Esophagus squamous epithelium (tissue), 5 donors: ENCODE measurements around the gene GEMIN4. TPM values are rescaled to one million over a fixed set of nuclear protein-coding genes. Genes with fewer than 3 reads are reported as not detected.

Experiments used
- DNase-seq: peaks from one replicate; lab custom pipeline; 2025; lab: John Stamatoyannopoulos, UW
- H3K27ac ChIP-seq, 4 donors: fragments of 200-600 bp; sonication (generic); one replicate each; pipeline ENCODE4 v1.5.1; 2016 to 2019; ENCODE audit warnings: mild to moderate bottlenecking in 1 of 4
- H3K27me3 ChIP-seq, 4 donors: fragments of 200-600 bp; sonication (generic); 1 replicate in 3 of 4; 2 replicates in 1 of 4; pipeline versions ENCODE4 v1.5.1 to v1.6.0; 2017 to 2021; ENCODE audit warnings: antibody characterized with exemption in 1 of 4
- H3K36me3 ChIP-seq, 3 donors: fragments of 200-600 bp; sonication (generic); one replicate each; pipeline ENCODE4 v1.5.1; 2016 to 2019
- H3K4me1 ChIP-seq, 3 donors: fragments of 200-600 bp; sonication (generic); one replicate each; pipeline ENCODE4 v1.5.1; 2017 to 2019
- H3K4me3 ChIP-seq, 4 donors: fragments of 200-600 bp; sonication (generic); 1 replicate in 3 of 4; 2 replicates in 1 of 4; pipeline ENCODE4 v1.5.1; 2016 to 2019; ENCODE audit warnings: mild to moderate bottlenecking in 2 of 4, moderate library complexity in 1 of 4
- H3K9me3 ChIP-seq, 3 donors: fragments of 200-600 bp; sonication (generic); one replicate each; pipeline ENCODE4 v1.5.1; 2016 to 2019
- CTCF ChIP-seq, 6 experiments: fragments of 450-650 bp in 4 of 6; fragments of 200-600 bp in 2 of 6; sonication (generic) in 2 of 6; IDR thresholded peaks; one replicate each; pipeline ENCODE4 v1.5.1; 2016 to 2019; ENCODE audit warnings: antibody characterized with exemption in 6 of 6, mild to moderate bottlenecking in 4 of 6, moderate library complexity in 4 of 6
- POLR2A ChIP-seq, 4 donors: fragments of 450-650 bp; IDR thresholded peaks; one replicate each; pipeline ENCODE4 v1.6.1; 2017; ENCODE audit warnings: antibody characterized with exemption in 4 of 4, mild to moderate bottlenecking in 4 of 4, moderate library complexity in 3 of 4
- WGBS, 2 donors: methylation state at CpG; one replicate each; pipeline ENCODE4 v1.1.5; 2018; 5-methylcytosine and 5-hydroxymethylcytosine counted together
- intact Hi-C: fragments of 100-400 bp; cut with DNase I; formaldehyde crosslinking; loops from one replicate; pipeline ENCODE4 v1.15.0; 2022
- total RNA-seq, 4 donors: library from RNA; depleted of rRNA; stranded (reverse); fragments of >200 nt; gene quantifications; one replicate each; pipeline ENCODE4 v1.1.0, GENCODE V29; 2016
- donor health status: DM: yes; HTN: yes; CAD: no.

GEMIN4 gene
- total RNA-seq, 4 donors from 2014 or later = 16.6 to 33.0 (median 20.1) TPM

- WGBS, 2 donors = 82 to 87% methylated on average over 5 of the region's 5 CpGs
- Histone ChIP-seq H3K36me3 (peaks cover 6 to 60% (median 8%) of the 10 kb centered on the region in 3 donors), H3K4me3 (no peak overlapping the region), H3K4me1 (peaks cover 2 to 15% (median 3%) of the 10 kb centered on the region in 3 donors), H3K9me3 (no peaks in the 10 kb centered on the region), H3K27me3 (no peaks in the 10 kb centered on the region), H3K27ac (no peak overlapping the region)
- DNase-seq = no peak
- intact Hi-C loops = no loop called here
- TF ChIP-seq POLR2A (IDR thresholded peaks at IDR 0.05) (no peak), CTCF (IDR thresholded peaks at IDR 0.05) (no peak)
These were observed 43.9 kb downstream of the GEMIN4 start for GRCh38 chr17:708132-708531.

- Histone ChIP-seq H3K27me3 (no peaks in the 10 kb centered on the region), H3K4me1 (no peaks in the 10 kb centered on the region), H3K36me3 (peaks cover 8 to 79% (median 13%) of the 10 kb centered on the region in 3 donors), H3K4me3 (no peak overlapping the region), H3K9me3 (no peaks in the 10 kb centered on the region), H3K27ac (no peak overlapping the region)
- no peak for TF ChIP-seq POLR2A (IDR thresholded peaks at IDR 0.05)
- TF ChIP-seq CTCF (IDR thresholded peaks at IDR 0.05) = no peak
- DNase-seq = no peak
- intact Hi-C loops = no loop called here
- WGBS, 2 donors = 77 to 80% methylated on average over 6 of the region's 6 CpGs
These were observed 46.2 kb downstream of the GEMIN4 start for GRCh38 chr17:705863-706262.

- WGBS, 2 donors = 80 to 100% methylated on average over 1 of the region's 1 CpG
- Histone ChIP-seq H3K36me3 (peaks cover 8 to 75% (median 13%) of the 10 kb centered on the region in 3 donors), H3K9me3 (no peaks in the 10 kb centered on the region), H3K4me1 (no peaks in the 10 kb centered on the region), H3K27ac (no peak overlapping the region), H3K27me3 (no peaks in the 10 kb centered on the region), H3K4me3 (no peak overlapping the region)
- TF ChIP-seq CTCF (IDR thresholded peaks at IDR 0.05) = no peak
- TF ChIP-seq POLR2A (IDR thresholded peaks at IDR 0.05) = no peak
- intact Hi-C loops = no loop called here
- no peak for DNase-seq
These were observed 47.1 kb downstream of the GEMIN4 start for GRCh38 chr17:705011-705410.

- 88 to 90% methylated on average over 4 of the region's 4 CpGs for WGBS, 2 donors
- no peak overlapping the region for H3K27ac ChIP-seq
- DNase-seq = no peak
- TF ChIP-seq CTCF (IDR thresholded peaks at IDR 0.05) (no peak), POLR2A (IDR thresholded peaks at IDR 0.05) (no peak)
- H3K27me3 ChIP-seq = no peaks in the 10 kb centered on the region
- no peaks in the 10 kb centered on the region for H3K4me1 ChIP-seq
- intact Hi-C loops = no loop called here
- peaks cover 6 to 68% (median 7%) of the 10 kb centered on the region in 3 donors for H3K36me3 ChIP-seq
- no peaks in the 10 kb centered on the region for H3K9me3 ChIP-seq
- no peak overlapping the region for H3K4me3 ChIP-seq
These were observed 47.8 kb downstream of the GEMIN4 start for GRCh38 chr17:704111-704864.

GRCh38 chr17:703081-703875, 48.8 kb downstream of the GEMIN4 start:
- H3K27ac ChIP-seq = no peak overlapping the region
- TF ChIP-seq CTCF (IDR thresholded peaks at IDR 0.05) = no peak
- TF ChIP-seq POLR2A (IDR thresholded peaks at IDR 0.05) = no peak

More at GRCh38 chr17:703081-703875, 48.8 kb downstream of the GEMIN4 start:
- intact Hi-C loops = no loop called here
- no peaks in the 10 kb centered on the region for H3K27me3 ChIP-seq
- WGBS, 2 donors = 65 to 76% methylated on average over 9 of the region's 12 CpGs
- DNase-seq = no peak
- no peaks in the 10 kb centered on the region for H3K4me1 ChIP-seq
- H3K36me3 ChIP-seq = peaks cover 0 to 67% (median 7%) of the 10 kb centered on the region in 3 donors
- H3K4me3 ChIP-seq = no peak overlapping the region
- no peaks in the 10 kb centered on the region for H3K9me3 ChIP-seq
